DOHH2 (cell line): Measurements from ENCODE around the gene RNF130.

Source experiments
- H3F3A ChIP-seq: fragments of 200-600 bp; sonication (generic), shearing (Covaris generic); 2 replicates; pipeline ENCODE4 v1.6.0; 2016; ENCODE audit warnings: antibody characterized with exemption, mild to moderate bottlenecking; ENCODE audit not compliant: control insufficient read depth, insufficient read depth
- H3K27ac ChIP-seq: fragments of 200-600 bp; sonication (generic); 2 replicates; pipeline ENCODE4 v1.5.1; 2014; ENCODE audit warnings: low read depth, mild to moderate bottlenecking, low read length, moderate library complexity
- H3K27me3 ChIP-seq: fragments of 200-600 bp; sonication (generic); 2 replicates; pipeline ENCODE4 v1.6.1; 2014; ENCODE audit warnings: mild to moderate bottlenecking, low read length, mixed read lengths; ENCODE audit not compliant: control insufficient read depth
- H3K36me3 ChIP-seq: fragments of 200-600 bp; sonication (generic); 2 replicates; pipeline ENCODE4 v1.6.1; 2014; ENCODE audit warnings: mild to moderate bottlenecking, low read length, moderate library complexity, mixed read lengths; ENCODE audit not compliant: control insufficient read depth
- H3K4me1 ChIP-seq: fragments of 200-600 bp; sonication (generic); 2 replicates; pipeline ENCODE4 v1.6.1; 2014; ENCODE audit warnings: mild to moderate bottlenecking, low read length, mixed read lengths; ENCODE audit not compliant: control insufficient read depth
- H3K4me2 ChIP-seq: fragments of 200-600 bp; sonication (generic); 2 replicates; pipeline ENCODE4 v1.6.0; 2014; ENCODE audit warnings: mild to moderate bottlenecking, low read length, moderate library complexity
- H3K4me3 ChIP-seq: fragments of 200-600 bp; sonication (generic); 2 replicates; pipeline ENCODE4 v1.5.1; 2014; ENCODE audit warnings: mild to moderate bottlenecking, low read length, mixed read lengths
- H3K79me2 ChIP-seq: fragments of 200-600 bp; sonication (generic); 2 replicates; pipeline ENCODE4 v1.6.1; 2014; ENCODE audit warnings: mild to moderate bottlenecking, low read length, mixed read lengths; ENCODE audit not compliant: control insufficient read depth
- H3K9me2 ChIP-seq: fragments of 200-600 bp; sonication (generic); replicated peaks from 2 replicates; pipeline ENCODE4 v1.6.1; 2014; ENCODE audit warnings: mild to moderate bottlenecking, low read length, mixed read lengths; ENCODE audit not compliant: control insufficient read depth
- H3K9me3 ChIP-seq: fragments of 200-600 bp; sonication (generic); 2 replicates; pipeline ENCODE4 v1.6.1; 2014; ENCODE audit warnings: antibody characterized with exemption, low read length, mixed read lengths; ENCODE audit not compliant: control insufficient read depth, insufficient read depth
- H4K20me1 ChIP-seq: fragments of 200-600 bp; sonication (generic); 2 replicates; pipeline ENCODE4 v1.6.0; 2014; ENCODE audit warnings: low read depth, mild to moderate bottlenecking, antibody characterized with exemption, low read length, moderate library complexity; ENCODE audit not compliant: control insufficient read depth, insufficient read depth
- CTCF ChIP-seq: fragments of 200-600 bp; sonication (generic); IDR thresholded peaks from one replicate; pipeline ENCODE4 v1.5.1; 2014; ENCODE audit warnings: antibody characterized with exemption, mild to moderate bottlenecking, low read depth, low read length; ENCODE audit not compliant: poor library complexity, severe bottlenecking
- EZH2phosphoT487 ChIP-seq: fragments of 200-600 bp; sonication (generic); IDR thresholded peaks from 2 replicates; pipeline ENCODE4 v1.6.1; 2017; ENCODE audit warnings: borderline replicate concordance, mild to moderate bottlenecking, antibody characterized with exemption, low read length, moderate library complexity, mixed read lengths

Gene RNF130

GRCh38 chr5:180070756-180071530, 616 bp downstream of the RNF130 start:
- Histone ChIP-seq H3K27me3 (peaks cover 15% of the 10 kb centered on the region), H3K4me1 (no peaks in the 10 kb centered on the region), H3K79me2 (no peaks in the 10 kb centered on the region), H3K4me3 (no peak overlapping the region), H3K9me2 (no peaks in the 10 kb centered on the region), H3K36me3 (no peaks in the 10 kb centered on the region), H3K27ac (no peak overlapping the region), H3K9me3 (no peaks in the 10 kb centered on the region), H3K4me2 (no peak overlapping the region), H4K20me1 (no peaks in the 10 kb centered on the region), H3F3A (no peaks in the 10 kb centered on the region)
- no peak for TF ChIP-seq CTCF
- TF ChIP-seq EZH2phosphoT487 = no peak

- H3K27me3 ChIP-seq = peaks cover 15% of the 10 kb centered on the region
- H3K36me3 ChIP-seq = no peaks in the 10 kb centered on the region
- no peaks in the 10 kb centered on the region for H3K9me2 ChIP-seq
- H3K27ac ChIP-seq = no peak overlapping the region
- TF ChIP-seq EZH2phosphoT487 (no peak), CTCF (no peak)
- no peak overlapping the region for H3K4me3 ChIP-seq
- no peaks in the 10 kb centered on the region for H3K9me3 ChIP-seq
- no peaks in the 10 kb centered on the region for H3K79me2 ChIP-seq
- H3K4me2 ChIP-seq = no peak overlapping the region
- H3F3A ChIP-seq = no peaks in the 10 kb centered on the region
- H4K20me1 ChIP-seq = no peaks in the 10 kb centered on the region
- H3K4me1 ChIP-seq = no peaks in the 10 kb centered on the region
Measured at GRCh38 chr5:180069589-180070247, 1.8 kb downstream of the RNF130 start.

GRCh38 chr5:180068519-180069090, 3.0 kb downstream of the RNF130 start:
- Histone ChIP-seq H3K36me3 (no peaks in the 10 kb centered on the region), H3K27ac (no peak overlapping the region), H3K4me1 (no peaks in the 10 kb centered on the region), H3K27me3 (peaks cover 21% of the 10 kb centered on the region), H3K79me2 (no peaks in the 10 kb centered on the region), H3K9me3 (no peaks in the 10 kb centered on the region), H4K20me1 (no peaks in the 10 kb centered on the region), H3K4me3 (no peak overlapping the region), H3K9me2 (no peaks in the 10 kb centered on the region), H3F3A (no peaks in the 10 kb centered on the region), H3K4me2 (no peak overlapping the region)
- TF ChIP-seq EZH2phosphoT487 (no peak), CTCF (no peak)
